H7 (cell line): Measurements from ENCODE around the gene CHCHD6. TPM values are rescaled to one million over a fixed set of nuclear protein-coding genes. Genes with fewer than 3 reads are reported as not detected.

Experiments
- DNase-seq: peaks from one replicate; pipeline ENCODE4 v3.0.0; 2012
- H3K27me3 ChIP-seq: 2 replicates; pipeline ENCODE4 v1.6.0; 2011; ENCODE audit warnings: mild to moderate bottlenecking, low read length; ENCODE audit not compliant: control insufficient read depth, insufficient read depth
- H3K36me3 ChIP-seq: replicated peaks from 2 replicates; pipeline ENCODE4 v1.5.1; 2011; ENCODE audit warnings: low read length; ENCODE audit not compliant: control insufficient read depth, insufficient read depth
- H3K4me3 ChIP-seq: 2 replicates; pipeline ENCODE4 v1.5.1; 2011; ENCODE audit warnings: low read depth, mild to moderate bottlenecking, control low read depth, low read length, moderate library complexity; ENCODE audit not compliant: insufficient read depth
- total RNA-seq: library from RNA; depleted of rRNA; stranded (reverse); fragments of >200 nt; shearing (Covaris generic); gene quantifications from 2 replicates; pipeline ENCODE4 v1.2.3, GENCODE V29; 2014

CHCHD6 gene
- total RNA-seq, 1 experiment from 2014 or later, result 19.5 TPM

DNA sequence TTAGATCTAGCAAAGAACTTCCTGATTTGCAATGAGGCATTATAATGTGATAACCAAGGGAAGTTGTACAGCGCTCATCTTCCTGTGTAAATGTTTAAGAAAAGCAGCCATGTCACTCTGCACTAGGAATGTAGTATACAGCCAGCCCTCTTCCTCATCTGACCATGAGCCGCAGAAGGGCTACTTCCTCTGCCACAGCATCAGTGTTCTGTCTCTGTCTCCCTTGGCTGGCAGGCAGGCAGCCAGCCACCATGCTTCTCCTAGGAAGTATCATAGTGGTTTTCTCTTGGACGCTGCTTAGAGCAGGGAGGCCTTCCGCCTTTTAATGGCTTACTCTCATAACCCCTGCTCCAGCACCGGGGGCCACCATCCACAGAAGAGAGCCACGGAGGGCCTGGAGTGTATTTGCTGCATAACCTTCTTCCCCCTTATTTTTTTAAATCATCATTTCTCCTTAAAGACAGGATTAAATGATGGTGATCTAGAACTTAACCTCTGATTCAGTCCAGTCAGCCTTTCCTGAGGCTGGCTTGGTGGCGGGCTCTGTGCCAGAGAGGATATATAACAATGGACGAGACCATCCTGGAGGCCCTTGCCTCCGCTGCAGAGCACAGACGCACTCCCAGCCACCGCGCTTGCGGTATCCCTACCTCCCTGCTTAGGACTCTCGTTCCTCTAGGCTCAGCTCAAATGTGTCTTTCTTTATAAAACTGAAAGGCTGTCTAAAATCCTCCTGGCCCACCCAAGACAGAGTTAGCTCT lies 221.6 kb downstream of the CHCHD6 start:
- Histone ChIP-seq H3K27me3 (no peaks in the 10 kb centered on the region), H3K4me3 (no peak overlapping the region), H3K36me3 (no peaks in the 10 kb centered on the region)
- no peak for DNase-seq

GRCh38 chr3:126926684-126927400 lies 222.8 kb downstream of the CHCHD6 start:
- no peak overlapping the region for H3K4me3 ChIP-seq
- H3K36me3 ChIP-seq, result no peaks in the 10 kb centered on the region
- DNase-seq, result no peak
- no peaks in the 10 kb centered on the region for H3K27me3 ChIP-seq

- Histone ChIP-seq H3K36me3 (no peaks in the 10 kb centered on the region), H3K4me3 (no peak overlapping the region), H3K27me3 (no peaks in the 10 kb centered on the region)
- no peak for DNase-seq
Observed at GRCh38 chr3:126927401-126927750, 223.3 kb downstream of the CHCHD6 start.

- Histone ChIP-seq H3K36me3 (no peaks in the 10 kb centered on the region), H3K27me3 (no peaks in the 10 kb centered on the region), H3K4me3 (no peak overlapping the region)
- DNase-seq, result no peak
Observed at GRCh38 chr3:126927846-126928245, 223.8 kb downstream of the CHCHD6 start.

GRCh38 chr3:126928921-126929474 lies 225.0 kb downstream of the CHCHD6 start:
- DNase-seq, result no peak
- no peaks in the 10 kb centered on the region for H3K27me3 ChIP-seq
- no peak overlapping the region for H3K4me3 ChIP-seq
- H3K36me3 ChIP-seq, result no peaks in the 10 kb centered on the region

- Histone ChIP-seq H3K27me3 (no peaks in the 10 kb centered on the region), H3K36me3 (no peaks in the 10 kb centered on the region), H3K4me3 (no peak overlapping the region)
- DNase-seq, result no peak
Observed at GRCh38 chr3:126930936-126931600, 227.0 kb downstream of the CHCHD6 start.

DNA sequence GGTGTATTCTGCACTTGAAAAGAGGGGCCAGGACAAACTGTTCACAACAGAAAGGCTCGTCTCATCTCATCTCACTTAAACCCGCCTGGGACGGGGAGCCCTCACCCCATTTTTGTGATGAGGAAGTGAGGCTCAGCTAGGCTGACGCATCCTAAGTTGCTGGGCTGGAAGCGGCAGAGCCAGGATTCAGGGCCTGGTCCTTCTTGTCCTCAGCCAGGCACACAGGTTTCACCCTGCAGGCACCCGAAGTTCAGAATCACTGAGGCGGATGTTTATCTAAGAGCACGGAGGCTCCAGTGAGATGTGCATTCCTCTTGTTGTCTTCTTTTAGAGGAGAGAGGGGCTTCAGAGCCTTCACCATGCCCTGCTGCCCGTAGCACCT lies 227.8 kb downstream of the CHCHD6 start:
- H3K36me3 ChIP-seq, result no peaks in the 10 kb centered on the region
- H3K4me3 ChIP-seq, result no peak overlapping the region
- H3K27me3 ChIP-seq, result no peaks in the 10 kb centered on the region
- no peak for DNase-seq

DNA sequence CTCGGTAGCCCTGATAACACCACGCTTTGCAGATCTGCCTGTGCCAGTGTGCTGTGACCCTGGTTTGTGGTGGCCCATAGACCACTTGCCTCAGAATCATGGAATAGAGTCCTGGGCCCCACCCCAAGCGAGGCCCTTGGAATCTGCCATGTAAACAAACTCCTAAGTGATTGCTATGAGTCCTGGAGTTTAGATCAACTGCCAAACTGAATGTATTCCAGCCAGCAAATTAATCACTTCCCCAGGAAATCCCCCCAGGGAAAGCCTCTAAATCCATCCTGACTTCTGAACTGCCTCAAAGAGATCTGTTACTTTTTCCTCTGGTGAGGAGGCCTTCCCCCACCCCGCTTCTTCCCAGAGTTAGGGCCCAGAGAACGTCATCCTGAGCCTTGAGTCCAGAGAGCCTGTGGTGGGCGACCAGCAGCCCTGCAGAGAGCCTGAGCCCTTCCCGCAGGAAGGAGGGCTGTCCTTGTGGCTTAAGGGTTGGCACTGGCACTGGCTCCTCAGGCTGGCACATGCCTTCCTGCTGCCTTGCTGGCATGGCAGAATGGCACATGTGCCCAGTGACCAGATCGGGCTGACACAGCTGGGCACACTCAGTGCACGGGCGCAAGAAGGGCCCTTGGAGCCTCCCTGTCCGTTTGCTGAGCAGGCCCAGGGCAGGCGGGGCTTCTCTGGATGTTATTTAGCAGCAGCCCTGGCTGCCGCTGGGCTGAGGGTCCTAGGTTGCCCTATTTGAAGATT lies 228.3 kb downstream of the CHCHD6 start:
- H3K27me3 ChIP-seq, result no peaks in the 10 kb centered on the region
- no peak for DNase-seq
- no peak overlapping the region for H3K4me3 ChIP-seq
- H3K36me3 ChIP-seq, result no peaks in the 10 kb centered on the region

- peak; percentile 46 for DNase-seq
- H3K36me3 ChIP-seq, result no peaks in the 10 kb centered on the region
- no peak overlapping the region for H3K4me3 ChIP-seq
- no peaks in the 10 kb centered on the region for H3K27me3 ChIP-seq
Observed at GRCh38 chr3:126934031-126934531, 230.0 kb downstream of the CHCHD6 start.

DNA sequence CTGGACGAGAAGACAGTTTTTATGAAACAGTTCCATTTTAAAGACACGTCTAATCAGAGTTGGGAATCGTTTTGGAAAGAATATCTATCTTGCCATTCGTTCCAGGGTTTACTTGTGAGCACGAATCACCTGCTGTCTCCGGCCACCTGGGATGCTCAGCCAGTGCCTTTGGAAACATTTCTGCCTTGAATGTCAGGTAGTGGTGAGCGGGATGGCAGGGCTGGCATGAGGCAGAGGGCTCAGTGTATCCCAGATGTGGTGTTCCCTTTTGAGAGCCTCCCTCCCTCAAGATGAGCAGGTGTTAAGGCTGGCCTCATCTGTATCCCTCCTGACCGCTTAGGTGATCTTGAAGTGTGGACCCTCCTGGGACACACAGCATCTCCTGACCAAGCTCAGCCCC lies 231.0 kb downstream of the CHCHD6 start:
- Histone ChIP-seq H3K27me3 (no peaks in the 10 kb centered on the region), H3K36me3 (no peaks in the 10 kb centered on the region), H3K4me3 (no peak overlapping the region)
- DNase-seq, result no peak

- no peak for DNase-seq
- H3K36me3 ChIP-seq, result no peaks in the 10 kb centered on the region
- H3K4me3 ChIP-seq, result no peak overlapping the region
- H3K27me3 ChIP-seq, result no peaks in the 10 kb centered on the region
Observed at GRCh38 chr3:126935756-126936509, 231.9 kb downstream of the CHCHD6 start.

DNA sequence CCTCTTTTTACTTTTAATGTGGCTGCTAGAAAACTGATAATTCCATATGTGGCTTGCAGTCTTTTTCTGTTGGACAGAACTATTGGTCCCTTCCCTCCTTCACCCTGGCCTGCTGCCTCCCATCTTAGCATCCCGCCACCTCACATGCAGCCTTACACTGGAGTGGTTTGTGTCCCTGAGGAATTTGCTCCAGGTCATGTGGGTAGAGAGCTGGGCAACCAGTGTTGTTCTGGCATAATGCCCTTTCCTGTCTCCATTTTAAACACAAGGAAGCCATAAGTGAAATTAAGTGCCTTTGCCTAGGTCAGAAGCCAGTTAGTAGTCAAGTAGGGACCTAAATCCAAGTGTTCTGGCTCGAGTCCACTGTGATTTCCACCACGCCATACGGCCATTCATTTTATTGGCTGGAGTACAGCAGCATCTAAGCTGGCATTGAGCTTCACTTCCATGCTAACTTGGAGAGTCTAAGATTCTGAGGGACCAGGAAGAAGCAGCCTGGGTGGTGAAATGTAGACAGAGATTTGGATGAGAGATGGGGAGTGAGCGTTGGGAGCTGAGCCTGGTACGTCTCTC lies 232.9 kb downstream of the CHCHD6 start:
- no peaks in the 10 kb centered on the region for H3K36me3 ChIP-seq
- DNase-seq, result no peak
- no peaks in the 10 kb centered on the region for H3K27me3 ChIP-seq
- no peak overlapping the region for H3K4me3 ChIP-seq

GRCh38 chr3:126937533-126937932 lies 233.5 kb downstream of the CHCHD6 start:
- no peak overlapping the region for H3K4me3 ChIP-seq
- H3K27me3 ChIP-seq, result no peaks in the 10 kb centered on the region
- no peaks in the 10 kb centered on the region for H3K36me3 ChIP-seq
- DNase-seq, result no peak
